ENCODE results near the gene MVB12B. TPM values are rescaled to one million over a fixed set of nuclear protein-coding genes. Genes with fewer than 3 reads are reported as not detected.
A peak's percentile ranks its signal among the peaks of the same experiment; 100 is the strongest.

MVB12B gene
- total RNA-seq, 2 experiments from 2014 or later = 14.3 to 15.3 TPM

DNA sequence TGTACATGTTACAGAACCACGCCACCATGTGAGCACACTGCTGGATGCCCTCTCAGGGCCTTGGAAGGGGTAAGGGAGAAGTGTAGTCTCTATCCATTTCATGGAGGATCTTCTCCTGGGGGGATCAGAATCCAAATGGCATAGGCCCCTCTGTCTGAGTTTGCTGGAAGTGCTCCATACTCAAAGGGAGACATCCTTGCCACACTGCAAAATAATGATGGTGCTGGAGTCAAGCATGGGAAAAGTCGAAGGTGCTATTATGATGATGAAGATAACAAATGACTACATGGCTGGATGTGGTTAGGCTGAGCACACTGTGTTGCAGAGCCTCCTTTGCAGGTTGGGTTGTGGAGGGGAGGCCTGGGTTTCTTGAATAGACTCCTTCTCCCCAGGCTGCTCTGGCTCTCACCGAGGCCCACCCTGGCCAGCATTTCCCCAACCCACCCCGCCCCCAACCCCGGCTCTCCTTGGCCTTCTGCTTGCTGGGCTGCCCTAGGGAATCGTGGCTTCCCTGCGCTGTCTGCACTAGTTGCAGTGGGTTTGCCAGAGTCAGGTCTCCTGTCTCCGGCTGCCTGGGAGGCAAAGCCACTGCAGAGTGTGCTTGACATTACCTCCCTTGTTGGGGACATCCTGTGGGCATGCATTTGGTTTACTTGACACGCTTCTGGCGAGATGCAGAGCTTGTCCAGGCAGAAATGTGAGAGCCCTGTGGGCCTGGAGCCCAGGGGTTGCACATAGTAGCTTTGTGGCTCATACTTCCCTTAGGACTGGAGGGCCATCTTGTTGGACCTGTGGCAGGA is 3.0 kb downstream of the MVB12B start:
- H3K27me3 Mint-ChIP-seq = no peaks in the 10 kb centered on the region
- peaks cover 57% of the 10 kb centered on the region for H3K4me1 Mint-ChIP-seq (ENCODE audit: low read depth)
- H3K36me3 ChIP-seq (ENCODE audit: insufficient read depth, low read length) = no peaks in the 10 kb centered on the region
- ChIA-PET POLR2A (no interaction called here), CTCF (interaction anchor here (1.6 to 1.7 kb wide), 2 partner anchors 162 to 169 kb away, joined by 3 read pairs; no protein-coding TSS in a partner anchor)
- H3K4me3 Mint-ChIP-seq = peak overlapping the region; percentile 60
- H3K27ac ChIP-seq (ENCODE audit: low read depth in 1 of 2, low read length in 2 of 2) = no peak overlapping the region
- H3K4me3 ChIP-seq (ENCODE audit: low read length) = no peak overlapping the region
- no peaks in the 10 kb centered on the region for H3K27me3 ChIP-seq (ENCODE audit: control insufficient read depth in 1 of 2, insufficient read depth in 2 of 2, low read length in 2 of 2)
- TF ChIP-seq, protein P1, sequence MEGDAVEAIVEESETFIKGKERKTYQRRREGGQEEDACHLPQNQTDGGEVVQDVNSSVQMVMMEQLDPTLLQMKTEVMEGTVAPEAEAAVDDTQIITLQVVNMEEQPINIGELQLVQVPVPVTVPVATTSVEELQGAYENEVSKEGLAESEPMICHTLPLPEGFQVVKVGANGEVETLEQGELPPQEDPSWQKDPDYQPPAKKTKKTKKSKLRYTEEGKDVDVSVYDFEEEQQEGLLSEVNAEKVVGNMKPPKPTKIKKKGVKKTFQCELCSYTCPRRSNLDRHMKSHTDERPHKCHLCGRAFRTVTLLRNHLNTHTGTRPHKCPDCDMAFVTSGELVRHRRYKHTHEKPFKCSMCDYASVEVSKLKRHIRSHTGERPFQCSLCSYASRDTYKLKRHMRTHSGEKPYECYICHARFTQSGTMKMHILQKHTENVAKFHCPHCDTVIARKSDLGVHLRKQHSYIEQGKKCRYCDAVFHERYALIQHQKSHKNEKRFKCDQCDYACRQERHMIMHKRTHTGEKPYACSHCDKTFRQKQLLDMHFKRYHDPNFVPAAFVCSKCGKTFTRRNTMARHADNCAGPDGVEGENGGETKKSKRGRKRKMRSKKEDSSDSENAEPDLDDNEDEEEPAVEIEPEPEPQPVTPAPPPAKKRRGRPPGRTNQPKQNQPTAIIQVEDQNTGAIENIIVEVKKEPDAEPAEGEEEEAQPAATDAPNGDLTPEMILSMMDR (IDR thresholded peaks at IDR 0.05) = no peak
- H3K36me3 Mint-ChIP-seq (ENCODE audit: low read depth) = peaks cover 15% of the 10 kb centered on the region
- H3K27ac Mint-ChIP-seq = peak overlapping the region; percentile 67
- ATAC-seq (ENCODE audit: poor library complexity) = peak; percentile 24
- H3K9me3 Mint-ChIP-seq = no peaks in the 10 kb centered on the region
- intact Hi-C loops (cut with DNase I, micrococcal nuclease) = loop anchor here in 1 of 2 experiments (5.0 kb wide), 1 partner anchor 143 kb away; no protein-coding TSS in a partner anchor
- peak in 2 of 14 experiments; percentile 25 to 46 for DNase-seq
- H3K4me1 ChIP-seq (ENCODE audit: insufficient read depth, low read length) = peaks cover 43% of the 10 kb centered on the region
- no peaks in the 10 kb centered on the region for H3K9me3 ChIP-seq (ENCODE audit: control insufficient read depth in 1 of 2, insufficient read depth in 1 of 2, low read length in 2 of 2)

GRCh38 chr9:126330536-126330935 is 3.9 kb downstream of the MVB12B start:
- no peak for DNase-seq
- POLR2A ChIA-PET = no interaction called here

DNA sequence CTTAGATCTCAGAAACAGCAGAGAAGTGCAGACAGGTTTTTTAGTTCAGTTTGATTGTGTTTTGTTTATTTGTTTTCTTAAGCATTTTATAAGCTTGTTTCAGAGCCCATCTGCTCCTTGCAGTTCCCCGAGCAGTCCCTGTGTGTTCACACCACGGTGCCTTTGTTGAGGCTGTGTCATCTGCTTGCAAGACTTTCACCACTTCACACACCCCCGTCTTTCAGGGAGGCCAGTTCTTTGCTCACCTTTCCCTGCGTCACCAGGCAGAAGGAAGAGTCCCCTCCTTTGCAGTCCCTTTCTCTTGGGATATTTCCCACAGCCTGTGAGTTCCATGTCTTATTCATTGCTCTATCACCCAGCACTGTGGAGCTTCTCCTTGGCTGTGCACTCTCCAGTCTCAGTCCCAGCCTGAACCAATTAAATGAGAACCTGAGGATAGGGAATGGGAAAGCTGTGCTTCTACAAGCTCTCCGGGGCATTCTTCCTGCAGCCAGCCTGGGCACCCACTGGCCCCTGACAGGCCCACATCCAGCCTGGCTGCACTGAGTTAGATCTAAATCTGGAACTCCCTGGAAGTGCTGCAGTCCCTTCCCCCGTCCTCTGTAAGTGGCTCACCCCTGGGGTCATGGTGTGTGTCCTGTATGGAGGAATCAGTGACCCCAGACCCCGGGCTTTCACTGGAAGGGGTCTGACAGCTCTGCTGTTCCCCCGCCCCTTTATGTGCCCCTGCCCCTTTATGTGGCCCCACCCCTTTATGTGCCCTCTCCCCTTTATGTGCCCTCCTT is 5.5 kb downstream of the MVB12B start:
- H3K36me3 Mint-ChIP-seq (ENCODE audit: low read depth) = peaks cover 8% of the 10 kb centered on the region
- H3K9me3 Mint-ChIP-seq = no peaks in the 10 kb centered on the region
- H3K27me3 Mint-ChIP-seq = no peaks in the 10 kb centered on the region
- ChIA-PET POLR2A (no interaction called here), CTCF (no interaction called here)
- Histone ChIP-seq H3K27ac (ENCODE audit: low read depth in 1 of 2, low read length in 2 of 2) (no peak overlapping the region), H3K4me1 (ENCODE audit: insufficient read depth, low read length) (peaks cover 35% of the 10 kb centered on the region), H3K9me3 (ENCODE audit: control insufficient read depth in 1 of 2, insufficient read depth in 1 of 2, low read length in 2 of 2) (no peaks in the 10 kb centered on the region), H3K4me3 (ENCODE audit: low read length) (no peak overlapping the region), H3K36me3 (ENCODE audit: insufficient read depth, low read length) (no peaks in the 10 kb centered on the region), H3K27me3 (ENCODE audit: control insufficient read depth in 1 of 2, insufficient read depth in 2 of 2, low read length in 2 of 2) (no peaks in the 10 kb centered on the region)
- no peak overlapping the region for H3K27ac Mint-ChIP-seq
- TF ChIP-seq, protein P1 (IDR thresholded peaks at IDR 0.05) = no peak
- intact Hi-C loops (cut with DNase I, micrococcal nuclease) = no loop called here
- no peak for ATAC-seq (ENCODE audit: poor library complexity)
- H3K4me1 Mint-ChIP-seq (ENCODE audit: low read depth) = peaks cover 53% of the 10 kb centered on the region
- no peak for DNase-seq
- H3K4me3 Mint-ChIP-seq = peak overlapping the region; percentile 0

More at GRCh38 chr9:126330536-126330935, 3.9 kb downstream of the MVB12B start:
- CTCF ChIA-PET = no interaction called here
- H3K27ac Mint-ChIP-seq = peak overlapping the region; percentile 67
- H3K27me3 Mint-ChIP-seq = no peaks in the 10 kb centered on the region
- TF ChIP-seq, protein P1 (IDR thresholded peaks at IDR 0.05) = no peak
- Histone ChIP-seq H3K4me1 (ENCODE audit: insufficient read depth, low read length) (peaks cover 43% of the 10 kb centered on the region), H3K4me3 (ENCODE audit: low read length) (no peak overlapping the region), H3K9me3 (ENCODE audit: control insufficient read depth in 1 of 2, insufficient read depth in 1 of 2, low read length in 2 of 2) (no peaks in the 10 kb centered on the region), H3K36me3 (ENCODE audit: insufficient read depth, low read length) (no peaks in the 10 kb centered on the region), H3K27me3 (ENCODE audit: control insufficient read depth in 1 of 2, insufficient read depth in 2 of 2, low read length in 2 of 2) (no peaks in the 10 kb centered on the region), H3K27ac (ENCODE audit: low read depth in 1 of 2, low read length in 2 of 2) (no peak overlapping the region)
- H3K9me3 Mint-ChIP-seq = no peaks in the 10 kb centered on the region
- ATAC-seq (ENCODE audit: poor library complexity) = no peak
- H3K36me3 Mint-ChIP-seq (ENCODE audit: low read depth) = peaks cover 15% of the 10 kb centered on the region
- intact Hi-C loops (cut with DNase I, micrococcal nuclease) = no loop called here
- peak overlapping the region; percentile 26 for H3K4me3 Mint-ChIP-seq
- peaks cover 59% of the 10 kb centered on the region for H3K4me1 Mint-ChIP-seq (ENCODE audit: low read depth)

Measured in CD4-positive, alpha-beta T cell (primary cell).